Endometrial microvascular endothelial cells (primary cell): ENCODE data around the gene BRSK2. TPM values are rescaled to one million over a fixed set of nuclear protein-coding genes. Genes with fewer than 3 reads are reported as not detected.
"Not testable (repeated sequence)": the region's sequence is repeated elsewhere in the genome, so short reads cannot be mapped to it uniquely, and the experiment has no call there.

Source experiments
- in situ Hi-C: cut with HindIII; loops from 2 replicates; pipeline ENCODE4 v1.10.0; 2017; ENCODE audit warnings: low sequenced_read_pairs, low pct_unique_long_range_greater_than_20kb; ENCODE audit errors: inconsistent ontology term
- total RNA-seq: library from RNA; depleted of rRNA; stranded (reverse); fragments of >200 nt; gene quantifications from one replicate; pipeline ENCODE4 v1.2.3, GENCODE V29; 2015; ENCODE audit errors: inconsistent ontology term

The BRSK2 gene
- total RNA-seq: not detected

- in situ Hi-C loops: no loop called here
These were observed at the start of gene BRSK2 for GRCh38 chr11:1389932-1390568. Gene BRSK2 (plus strand): TSS chr11:1389934. CDS start chr11:1390285, 351 bp downstream.

- in situ Hi-C loops: no loop called here
These were observed 49.6 kb upstream of the BRSK2 start for GRCh38 chr11:1340111-1340510.

- in situ Hi-C loops: not testable (repeated sequence)
These were observed 48.5 kb upstream of the BRSK2 start for GRCh38 chr11:1341226-1341625.

GRCh38 chr11:1341928-1342524 lies 47.7 kb upstream of the BRSK2 start:
- in situ Hi-C loops: no loop called here

GRCh38 chr11:1342946-1343345 lies 46.8 kb upstream of the BRSK2 start:
- in situ Hi-C loops: no loop called here

GRCh38 chr11:1343391-1344055 lies 46.2 kb upstream of the BRSK2 start:
- in situ Hi-C loops: no loop called here

GRCh38 chr11:1344056-1344635 lies 45.6 kb upstream of the BRSK2 start:
- in situ Hi-C loops: no loop called here

GRCh38 chr11:1345737-1346513 lies 43.8 kb upstream of the BRSK2 start:
- in situ Hi-C loops: no loop called here

- in situ Hi-C loops: no loop called here
These were observed 42.9 kb upstream of the BRSK2 start for GRCh38 chr11:1346669-1347390.

- in situ Hi-C loops: not testable (repeated sequence)
These were observed 42.2 kb upstream of the BRSK2 start for GRCh38 chr11:1347411-1347999.

- in situ Hi-C loops: no loop called here
These were observed 41.5 kb upstream of the BRSK2 start for GRCh38 chr11:1348146-1348795.

GRCh38 chr11:1348796-1349326 lies 40.9 kb upstream of the BRSK2 start:
- in situ Hi-C loops: no loop called here

- in situ Hi-C loops: no loop called here
These were observed 40.2 kb upstream of the BRSK2 start for GRCh38 chr11:1349327-1350041.

- in situ Hi-C loops: no loop called here
These were observed 39.5 kb upstream of the BRSK2 start for GRCh38 chr11:1350086-1350725.

- in situ Hi-C loops: no loop called here
These were observed 38.3 kb upstream of the BRSK2 start for GRCh38 chr11:1351278-1351937.
